Measurements from ENCODE around the gene OR3A1. TPM values are rescaled to one million over a fixed set of nuclear protein-coding genes. Genes with fewer than 3 reads are reported as not detected.
"Not testable (repeated sequence)": the region's sequence is repeated elsewhere in the genome, so short reads cannot be mapped to it uniquely, and the experiment has no call there.

Gene OR3A1
- total RNA-seq (under 1 TPM in 1 of 7 donors, not detected in 6; 0.32 TPM), polyA plus RNA-seq (under 1 TPM in 1 of 3 donors, not detected in 2; 0.16 TPM)
- long read RNA-seq, donor 1 = 0 reads
- long read RNA-seq, donor 2 = 0 reads

GRCh38 chr17:3298260-3298659 is at the start of gene OR3A1:
TSS of gene OR3A1 (minus strand) at chr17:3298360. CDS start at chr17:3292582, 5,778 bp downstream.
- 78 to 90% (median 86%) methylated on average over 6 of the region's 6 CpGs for WGBS, 5 donors
- H3K4me3 ChIP-seq = no peak within 1 kb of the TSS
- no peak for DNase-seq

GRCh38 chr17:3342782-3343181 is 44.6 kb upstream of the OR3A1 start:
- peaks cover 0 to 31% (median 7%) of the 10 kb centered on the region in 7 donors for H3K27me3 ChIP-seq (replicated peaks in 1 of 7)
- intact Hi-C loops (cut with DNase I; ENCODE audit: low total_unique reads); DNase-seq; H3K4me3 ChIP-seq; H3K36me3 ChIP-seq; H3K27ac ChIP-seq; H3K4me1 ChIP-seq: not testable (repeated sequence)
- 88 to 92% (median 90%) methylated on average over 11 to 12 of the region's 12 CpGs for WGBS, 5 donors
- peaks cover 0 to 29% (median 16%) of the 10 kb centered on the region in 8 donors for H3K9me3 ChIP-seq

More at GRCh38 chr17:3298260-3298659, at the start of gene OR3A1:
- Histone ChIP-seq H3K4me1 (no peaks in the 10 kb centered on the region), H3K36me3 (no peaks in the 10 kb centered on the region), H3K27me3 (replicated peaks in 1 of 7) (peaks cover 0 to 7% (median 0%) of the 10 kb centered on the region in 7 donors), H3K9me3 (peaks cover 0 to 12% (median 3%) of the 10 kb centered on the region in 8 donors), H3K27ac (no peak within 1 kb of the TSS)
- intact Hi-C loops (cut with DNase I; ENCODE audit: low total_unique reads) = no loop called here
- TF ChIP-seq CTCF (IDR thresholded peaks at IDR 0.05 in 8 of 11, conservative IDR thresholded peaks at IDR 0.05 in 3 of 11) (no peak), POLR2A (IDR thresholded peaks at IDR 0.05) (no peak), POLR2AphosphoS5 (IDR thresholded peaks at IDR 0.05) (no peak)

GRCh38 chr17:3335876-3336275 is 37.7 kb upstream of the OR3A1 start:
- H3K36me3 ChIP-seq = no peaks in the 10 kb centered on the region
- H3K27ac ChIP-seq = no peak overlapping the region
- no peak for TF ChIP-seq POLR2A (IDR thresholded peaks at IDR 0.05)
- TF ChIP-seq POLR2AphosphoS5 (IDR thresholded peaks at IDR 0.05) = no peak
- no peaks in the 10 kb centered on the region for H3K27me3 ChIP-seq (replicated peaks in 1 of 7)
- no peak for DNase-seq
- intact Hi-C loops (cut with DNase I; ENCODE audit: low total_unique reads) = no loop called here
- H3K4me1 ChIP-seq = no peaks in the 10 kb centered on the region
- peaks cover 0 to 18% (median 0%) of the 10 kb centered on the region in 8 donors for H3K9me3 ChIP-seq
- 53 to 70% (median 65%) methylated on average over 4 of the region's 4 CpGs for WGBS, 5 donors
- no peak overlapping the region for H3K4me3 ChIP-seq

- Histone ChIP-seq H3K27ac (no peak overlapping the region), H3K4me3 (no peak overlapping the region), H3K27me3 (replicated peaks in 1 of 7) (peaks cover 0 to under 1% (median 0%) of the 10 kb centered on the region in 7 donors), H3K9me3 (no peaks in the 10 kb centered on the region), H3K36me3 (no peaks in the 10 kb centered on the region), H3K4me1 (no peaks in the 10 kb centered on the region)
- no peak for DNase-seq
- TF ChIP-seq POLR2A (IDR thresholded peaks at IDR 0.05) (no peak), CTCF (IDR thresholded peaks at IDR 0.05 in 8 of 11, conservative IDR thresholded peaks at IDR 0.05 in 3 of 11) (no peak), POLR2AphosphoS5 (IDR thresholded peaks at IDR 0.05) (no peak)
- 74 to 84% (median 79%) methylated on average over 5 of the region's 5 CpGs for WGBS, 5 donors
- intact Hi-C loops (cut with DNase I; ENCODE audit: low total_unique reads) = no loop called here
These were observed 20.2 kb upstream of the OR3A1 start for GRCh38 chr17:3318336-3318735.

- Histone ChIP-seq H3K4me3 (no peak overlapping the region), H3K27me3 (replicated peaks in 1 of 7) (peaks cover 0 to 10% (median 0%) of the 10 kb centered on the region in 7 donors), H3K9me3 (no peaks in the 10 kb centered on the region), H3K36me3 (no peaks in the 10 kb centered on the region), H3K27ac (no peak overlapping the region), H3K4me1 (no peaks in the 10 kb centered on the region)
- TF ChIP-seq POLR2A (IDR thresholded peaks at IDR 0.05) (no peak), POLR2AphosphoS5 (IDR thresholded peaks at IDR 0.05) (no peak), CTCF (IDR thresholded peaks at IDR 0.05 in 8 of 11, conservative IDR thresholded peaks at IDR 0.05 in 3 of 11) (no peak)
- WGBS, 5 donors = 42 to 65% (median 61%) methylated on average over 3 of the region's 3 CpGs
- intact Hi-C loops (cut with DNase I; ENCODE audit: low total_unique reads) = no loop called here
- DNase-seq = no peak
These were observed 18.7 kb upstream of the OR3A1 start for GRCh38 chr17:3316836-3317235.

Measured in spleen (tissue), 13 donors.